SK-N-SH treated with all-trans-retinoic acid at 6 μM for 48 hours (cell line): ENCODE results near the gene CDK7.

Experiments used
- ATAC-seq: fragments of 200-7000 bp; cut with Tn5 transposase; 3 replicates; pipeline ENCODE4 v1.9.1; 2020; ENCODE audit warnings: mild to moderate bottlenecking, moderate library complexity
- ARNTL ChIP-seq: fragments of 450-650 bp; formaldehyde crosslinking; IDR thresholded peaks from 2 replicates; pipeline ENCODE4 v1.5.0; 2020; ENCODE audit warnings: low read depth, mild to moderate bottlenecking, moderate library complexity, borderline replicate concordance
- CSDC2 ChIP-seq: fragments of 250-450 bp; sonication (Bioruptor Pico); IDR thresholded peaks from 2 replicates; pipeline ENCODE4 v1.5.0; 2020; ENCODE audit warnings: mild to moderate bottlenecking, moderate library complexity
- ESRRG ChIP-seq: fragments of 250-450 bp; sonication (Bioruptor Pico); IDR thresholded peaks from 2 replicates; pipeline ENCODE4 v1.6.1; 2021; ENCODE audit warnings: mild to moderate bottlenecking
- GLIS3 ChIP-seq: fragments of 250-450 bp; sonication (Bioruptor Pico); IDR thresholded peaks from 2 replicates; pipeline ENCODE4 v1.5.0; 2020; ENCODE audit warnings: mild to moderate bottlenecking, moderate library complexity
- ISL1 ChIP-seq: fragments of 250-450 bp; sonication (Bioruptor Pico); IDR thresholded peaks from 2 replicates; pipeline ENCODE4 v2.1.2; 2022; ENCODE audit warnings: mild to moderate bottlenecking, moderate library complexity
- OSR1 ChIP-seq: fragments of 250-450 bp; sonication (Bioruptor Pico); IDR thresholded peaks from 2 replicates; pipeline ENCODE4 v1.8.0; 2022; ENCODE audit warnings: moderate library complexity, mild to moderate bottlenecking, inconsistent platforms
- PPARA ChIP-seq: fragments of 250-450 bp; sonication (Bioruptor Pico); IDR thresholded peaks from 2 replicates; pipeline ENCODE4 v1.5.0; 2020; ENCODE audit warnings: mild to moderate bottlenecking, borderline replicate concordance
- RARB ChIP-seq: fragments of 250-450 bp; sonication (Bioruptor Pico); IDR thresholded peaks from 2 replicates; pipeline ENCODE4 v1.8.0; 2021; ENCODE audit warnings: mild to moderate bottlenecking, moderate library complexity
- SNAI2 ChIP-seq: fragments of 250-450 bp; sonication (Bioruptor Pico); IDR thresholded peaks from 2 replicates; pipeline ENCODE4 v1.5.0; 2020; ENCODE audit warnings: mild to moderate bottlenecking, moderate library complexity
- TCF4 ChIP-seq: fragments of 250-450 bp; sonication (Bioruptor Pico); IDR thresholded peaks from 2 replicates; pipeline ENCODE4 v1.8.0; 2021; ENCODE audit warnings: mild to moderate bottlenecking, moderate library complexity, borderline replicate concordance
- TOX ChIP-seq: fragments of 250-450 bp; sonication (Bioruptor Pico); IDR thresholded peaks from 2 replicates; pipeline ENCODE4 v1.8.0; 2021; ENCODE audit warnings: mild to moderate bottlenecking, moderate library complexity, borderline replicate concordance
- ZC3H10 ChIP-seq: fragments of 250-450 bp; sonication (Bioruptor Pico); IDR thresholded peaks from 2 replicates; pipeline ENCODE4 v1.5.1; 2021; ENCODE audit warnings: mild to moderate bottlenecking, moderate library complexity
- ZFP3 ChIP-seq: fragments of 250-450 bp; sonication (Bioruptor Pico); IDR thresholded peaks from 2 replicates; pipeline ENCODE4 v1.5.0; 2020; ENCODE audit warnings: mild to moderate bottlenecking, moderate library complexity
- ZFP30 ChIP-seq: fragments of 450-650 bp; formaldehyde crosslinking; IDR thresholded peaks from 2 replicates; pipeline ENCODE4 v1.5.0; 2022; ENCODE audit warnings: mild to moderate bottlenecking, moderate library complexity
- ZNF565 ChIP-seq: fragments of 450-650 bp; formaldehyde crosslinking; conservative IDR thresholded peaks from 2 replicates; pipeline ENCODE4 v1.5.0; 2020; ENCODE audit warnings: low read depth, mild to moderate bottlenecking, moderate library complexity
- ZNF70 ChIP-seq: fragments of 450-650 bp; formaldehyde crosslinking; IDR thresholded peaks from 2 replicates; pipeline ENCODE4 v1.5.0; 2020; ENCODE audit warnings: mild to moderate bottlenecking, moderate library complexity
- ZNF8 ChIP-seq: fragments of 450-650 bp; formaldehyde crosslinking; IDR thresholded peaks from 2 replicates; pipeline ENCODE4 v1.5.0; 2020; ENCODE audit warnings: mild to moderate bottlenecking, moderate library complexity
- TF ChIP-seq, protein P1 (sequence below): fragments of 250-450 bp; sonication (Bioruptor Pico); IDR thresholded peaks from 2 replicates; pipeline ENCODE4 v1.5.1; 2021; ENCODE audit warnings: mild to moderate bottlenecking, moderate library complexity
- TF ChIP-seq, protein P2 (sequence below): fragments of 250-450 bp; sonication (Bioruptor Pico); IDR thresholded peaks from 2 replicates; pipeline ENCODE4 v1.8.0; 2021; ENCODE audit warnings: low read depth, mild to moderate bottlenecking, moderate library complexity, borderline replicate concordance
- TF ChIP-seq, protein P3 (sequence below): fragments of 250-450 bp; sonication (Bioruptor Pico); IDR thresholded peaks from 2 replicates; pipeline ENCODE4 v1.5.0; 2020; ENCODE audit warnings: mild to moderate bottlenecking, moderate library complexity
- TF ChIP-seq, protein P4 (sequence below): fragments of 250-450 bp; sonication (Bioruptor Pico); IDR thresholded peaks from 2 replicates; pipeline ENCODE4 v1.5.1; 2020; ENCODE audit warnings: low read depth, mild to moderate bottlenecking, moderate library complexity

The CDK7 gene

DNA sequence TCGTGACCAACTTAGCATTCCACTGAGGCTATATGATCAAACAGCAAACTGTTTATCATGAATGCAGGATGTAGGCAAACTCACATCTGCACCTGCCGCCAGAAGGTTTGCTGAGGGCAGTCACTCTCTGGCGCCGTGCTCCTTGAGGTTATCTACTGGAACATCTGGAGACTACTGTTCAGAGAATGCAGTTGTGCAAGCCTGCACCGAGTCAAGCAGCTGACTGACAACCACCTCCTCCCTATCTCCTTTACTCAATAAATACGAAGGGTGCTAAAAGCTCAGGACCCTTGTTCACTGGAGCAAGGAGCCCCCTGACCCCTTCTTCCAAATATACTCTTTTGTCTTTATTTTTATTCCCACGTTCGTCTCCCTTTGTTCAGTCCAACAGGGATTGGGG is 70.8 kb downstream of the CDK7 start:
- TF ChIP-seq TCF4 (CRISPR knock-in tag) (no peak), ZC3H10 (CRISPR knock-in tag) (no peak)
- TF ChIP-seq, protein P1, sequence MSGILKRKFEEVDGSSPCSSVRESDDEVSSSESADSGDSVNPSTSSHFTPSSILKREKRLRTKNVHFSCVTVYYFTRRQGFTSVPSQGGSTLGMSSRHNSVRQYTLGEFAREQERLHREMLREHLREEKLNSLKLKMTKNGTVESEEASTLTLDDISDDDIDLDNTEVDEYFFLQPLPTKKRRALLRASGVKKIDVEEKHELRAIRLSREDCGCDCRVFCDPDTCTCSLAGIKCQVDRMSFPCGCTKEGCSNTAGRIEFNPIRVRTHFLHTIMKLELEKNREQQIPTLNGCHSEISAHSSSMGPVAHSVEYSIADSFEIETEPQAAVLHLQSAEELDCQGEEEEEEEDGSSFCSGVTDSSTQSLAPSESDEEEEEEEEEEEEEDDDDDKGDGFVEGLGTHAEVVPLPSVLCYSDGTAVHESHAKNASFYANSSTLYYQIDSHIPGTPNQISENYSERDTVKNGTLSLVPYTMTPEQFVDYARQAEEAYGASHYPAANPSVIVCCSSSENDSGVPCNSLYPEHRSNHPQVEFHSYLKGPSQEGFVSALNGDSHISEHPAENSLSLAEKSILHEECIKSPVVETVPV: no peak
- no peak for ATAC-seq

DNA sequence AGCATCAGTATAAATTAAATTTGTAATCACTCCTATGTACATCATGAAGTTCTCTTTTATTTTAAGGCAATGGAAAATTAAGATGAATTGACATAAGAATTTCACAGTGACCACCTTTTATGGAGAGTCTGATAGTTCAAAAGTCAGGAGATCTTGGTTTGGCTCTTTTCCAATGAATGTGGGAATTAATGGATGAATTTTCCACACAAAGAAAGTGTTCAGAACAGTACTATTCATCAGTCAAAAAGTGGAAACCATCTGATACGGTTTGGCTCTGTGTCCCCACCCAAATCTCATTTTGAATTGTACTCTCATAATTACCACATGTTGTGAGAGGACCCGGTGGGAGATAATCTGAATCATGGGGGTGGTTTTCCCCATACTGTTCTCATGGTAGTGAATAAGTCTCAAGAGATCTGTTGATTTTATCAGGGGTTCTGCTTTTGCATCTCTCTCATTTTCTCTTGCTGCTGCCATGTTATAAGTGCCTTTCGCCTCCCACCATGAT is 73.4 kb downstream of the CDK7 start:
- no peak for TF ChIP-seq ZFP3 (CRISPR knock-in tag)
- no peak for TF ChIP-seq CSDC2
- TF ChIP-seq TOX: no peak
- no peak for TF ChIP-seq RARB (CRISPR knock-in tag)
- no peak for TF ChIP-seq ARNTL (CRISPR knock-in tag)
- TF ChIP-seq OSR1 (CRISPR knock-in tag): no peak
- TF ChIP-seq, protein P2, sequence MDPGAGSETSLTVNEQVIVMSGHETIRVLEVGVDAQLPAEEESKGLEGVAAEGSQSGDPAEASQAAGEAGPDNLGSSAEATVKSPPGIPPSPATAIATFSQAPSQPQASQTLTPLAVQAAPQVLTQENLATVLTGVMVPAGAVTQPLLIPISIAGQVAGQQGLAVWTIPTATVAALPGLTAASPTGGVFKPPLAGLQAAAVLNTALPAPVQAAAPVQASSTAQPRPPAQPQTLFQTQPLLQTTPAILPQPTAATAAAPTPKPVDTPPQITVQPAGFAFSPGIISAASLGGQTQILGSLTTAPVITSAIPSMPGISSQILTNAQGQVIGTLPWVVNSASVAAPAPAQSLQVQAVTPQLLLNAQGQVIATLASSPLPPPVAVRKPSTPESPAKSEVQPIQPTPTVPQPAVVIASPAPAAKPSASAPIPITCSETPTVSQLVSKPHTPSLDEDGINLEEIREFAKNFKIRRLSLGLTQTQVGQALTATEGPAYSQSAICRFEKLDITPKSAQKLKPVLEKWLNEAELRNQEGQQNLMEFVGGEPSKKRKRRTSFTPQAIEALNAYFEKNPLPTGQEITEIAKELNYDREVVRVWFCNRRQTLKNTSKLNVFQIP (CRISPR knock-in tag): no peak
- no peak for TF ChIP-seq ZNF70
- TF ChIP-seq, protein P3, sequence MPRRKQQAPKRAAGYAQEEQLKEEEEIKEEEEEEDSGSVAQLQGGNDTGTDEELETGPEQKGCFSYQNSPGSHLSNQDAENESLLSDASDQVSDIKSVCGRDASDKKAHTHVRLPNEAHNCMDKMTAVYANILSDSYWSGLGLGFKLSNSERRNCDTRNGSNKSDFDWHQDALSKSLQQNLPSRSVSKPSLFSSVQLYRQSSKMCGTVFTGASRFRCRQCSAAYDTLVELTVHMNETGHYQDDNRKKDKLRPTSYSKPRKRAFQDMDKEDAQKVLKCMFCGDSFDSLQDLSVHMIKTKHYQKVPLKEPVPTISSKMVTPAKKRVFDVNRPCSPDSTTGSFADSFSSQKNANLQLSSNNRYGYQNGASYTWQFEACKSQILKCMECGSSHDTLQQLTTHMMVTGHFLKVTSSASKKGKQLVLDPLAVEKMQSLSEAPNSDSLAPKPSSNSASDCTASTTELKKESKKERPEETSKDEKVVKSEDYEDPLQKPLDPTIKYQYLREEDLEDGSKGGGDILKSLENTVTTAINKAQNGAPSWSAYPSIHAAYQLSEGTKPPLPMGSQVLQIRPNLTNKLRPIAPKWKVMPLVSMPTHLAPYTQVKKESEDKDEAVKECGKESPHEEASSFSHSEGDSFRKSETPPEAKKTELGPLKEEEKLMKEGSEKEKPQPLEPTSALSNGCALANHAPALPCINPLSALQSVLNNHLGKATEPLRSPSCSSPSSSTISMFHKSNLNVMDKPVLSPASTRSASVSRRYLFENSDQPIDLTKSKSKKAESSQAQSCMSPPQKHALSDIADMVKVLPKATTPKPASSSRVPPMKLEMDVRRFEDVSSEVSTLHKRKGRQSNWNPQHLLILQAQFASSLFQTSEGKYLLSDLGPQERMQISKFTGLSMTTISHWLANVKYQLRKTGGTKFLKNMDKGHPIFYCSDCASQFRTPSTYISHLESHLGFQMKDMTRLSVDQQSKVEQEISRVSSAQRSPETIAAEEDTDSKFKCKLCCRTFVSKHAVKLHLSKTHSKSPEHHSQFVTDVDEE (CRISPR knock-in tag): no peak
- no peak for TF ChIP-seq ESRRG
- no peak for TF ChIP-seq ZNF565 (CRISPR knock-in tag)
- TF ChIP-seq GLIS3 (CRISPR knock-in tag): no peak
- no peak for TF ChIP-seq SNAI2 (CRISPR knock-in tag)
- no peak for ATAC-seq

DNA sequence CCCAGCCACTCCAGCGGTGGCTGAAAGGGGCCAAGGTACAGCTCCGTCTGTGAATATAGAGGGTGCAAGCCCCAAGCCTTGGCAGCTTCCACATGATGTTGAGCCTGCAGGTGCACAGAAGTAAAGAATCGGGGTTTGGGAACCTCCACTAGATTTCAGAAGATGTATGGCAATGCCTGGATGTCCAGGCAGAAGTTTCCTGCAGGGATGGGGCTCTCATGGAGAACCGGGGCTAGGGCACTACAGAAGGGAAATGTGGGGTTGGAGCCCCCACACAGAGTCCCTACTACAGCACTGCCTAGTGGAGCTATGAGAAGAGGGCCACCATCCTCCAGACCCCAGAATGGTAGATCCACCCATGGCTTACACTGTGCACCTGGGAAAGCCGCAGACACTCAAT is 74.7 kb downstream of the CDK7 start:
- no peak for TF ChIP-seq SNAI2 (CRISPR knock-in tag)
- no peak for TF ChIP-seq ZC3H10 (CRISPR knock-in tag)
- TF ChIP-seq TCF4 (CRISPR knock-in tag): no peak
- no peak for TF ChIP-seq ZFP30 (CRISPR knock-in tag)
- no peak for TF ChIP-seq PPARA (CRISPR knock-in tag)
- no peak for TF ChIP-seq ZNF565 (CRISPR knock-in tag)
- TF ChIP-seq GLIS3 (CRISPR knock-in tag): no peak
- TF ChIP-seq ISL1 (CRISPR knock-in tag): no peak
- TF ChIP-seq ESRRG: no peak
- TF ChIP-seq, protein P4, sequence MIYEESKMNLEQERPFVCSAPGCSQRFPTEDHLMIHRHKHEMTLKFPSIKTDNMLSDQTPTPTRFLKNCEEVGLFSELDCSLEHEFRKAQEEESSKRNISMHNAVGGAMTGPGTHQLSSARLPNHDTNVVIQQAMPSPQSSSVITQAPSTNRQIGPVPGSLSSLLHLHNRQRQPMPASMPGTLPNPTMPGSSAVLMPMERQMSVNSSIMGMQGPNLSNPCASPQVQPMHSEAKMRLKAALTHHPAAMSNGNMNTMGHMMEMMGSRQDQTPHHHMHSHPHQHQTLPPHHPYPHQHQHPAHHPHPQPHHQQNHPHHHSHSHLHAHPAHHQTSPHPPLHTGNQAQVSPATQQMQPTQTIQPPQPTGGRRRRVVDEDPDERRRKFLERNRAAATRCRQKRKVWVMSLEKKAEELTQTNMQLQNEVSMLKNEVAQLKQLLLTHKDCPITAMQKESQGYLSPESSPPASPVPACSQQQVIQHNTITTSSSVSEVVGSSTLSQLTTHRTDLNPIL (CRISPR knock-in tag): no peak
- TF ChIP-seq TOX: no peak
- TF ChIP-seq, all 23 proteins: peak for 0
- ATAC-seq: no peak

DNA sequence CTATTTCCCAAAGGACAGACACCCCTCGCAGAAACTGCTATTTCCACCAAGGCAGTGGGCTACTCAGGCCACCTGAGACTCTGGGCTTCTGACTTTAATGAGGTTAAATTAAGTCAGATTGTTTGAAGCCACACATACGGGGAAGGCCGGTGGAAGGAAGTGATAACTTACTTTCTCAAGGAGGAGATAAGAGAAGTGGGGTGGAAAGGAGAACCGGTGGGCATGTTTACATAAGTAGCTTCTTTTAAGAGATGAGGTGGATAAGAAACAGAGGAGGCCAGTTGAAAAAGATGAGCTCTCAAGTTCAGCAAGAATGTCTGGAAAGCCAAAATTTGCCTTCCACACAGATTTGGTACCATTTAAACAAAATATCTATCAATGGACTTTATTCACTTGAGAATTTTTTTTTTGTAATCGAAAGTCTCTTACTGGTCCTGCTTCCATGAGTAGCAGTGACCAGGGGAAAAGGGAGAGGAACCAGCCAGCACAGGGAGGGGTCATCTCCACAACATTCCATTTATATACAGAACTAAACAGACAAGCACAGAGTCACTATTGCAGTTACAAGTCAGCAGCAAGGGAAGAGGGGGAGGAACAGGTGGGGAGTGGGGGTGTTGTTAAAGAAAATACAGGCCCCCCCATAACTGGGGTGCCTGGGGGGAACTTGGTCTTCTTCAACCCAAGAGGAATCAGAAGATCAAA is 77.9 kb downstream of the CDK7 start:
- no peak for TF ChIP-seq GLIS3 (CRISPR knock-in tag)
- ATAC-seq: no peak

DNA sequence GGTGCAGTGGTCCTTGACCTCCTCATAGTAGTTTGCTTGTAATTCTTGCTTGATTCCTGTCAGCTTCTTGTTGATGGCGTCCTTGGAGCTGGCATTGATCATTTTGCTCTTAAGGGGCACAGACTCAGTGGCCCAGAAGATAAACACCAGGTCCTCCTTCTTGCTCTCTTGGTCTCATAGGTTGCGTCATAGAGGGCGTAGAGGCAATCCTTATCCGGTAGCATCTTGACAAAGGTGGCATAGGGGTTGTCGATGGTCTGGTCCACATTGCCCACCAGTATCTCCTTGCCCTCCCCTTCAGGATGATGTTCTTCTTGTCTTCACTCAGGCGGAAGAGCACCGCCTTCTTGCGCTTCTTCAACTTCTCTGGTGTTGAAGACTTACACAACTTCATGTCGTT is 78.7 kb downstream of the CDK7 start:
- ATAC-seq: no peak
- TF ChIP-seq ZNF70: no peak
- no peak for TF ChIP-seq SNAI2 (CRISPR knock-in tag)
- TF ChIP-seq, protein P1: no peak
- TF ChIP-seq ZNF565 (CRISPR knock-in tag): no peak
- no peak for TF ChIP-seq ZNF8
- TF ChIP-seq, protein P2 (CRISPR knock-in tag): no peak
- no peak for TF ChIP-seq ISL1 (CRISPR knock-in tag)
- TF ChIP-seq ARNTL (CRISPR knock-in tag): no peak
- TF ChIP-seq TCF4 (CRISPR knock-in tag): no peak
